ENCODE measurements around the gene SLC34A2. TPM values are rescaled to one million over a fixed set of nuclear protein-coding genes. Genes with fewer than 3 reads are reported as not detected.
"Not testable (repeated sequence)": the region's sequence is repeated elsewhere in the genome, so short reads cannot be mapped to it uniquely, and the experiment has no call there.

Gene SLC34A2
- total and polyA plus RNA-seq, 4 experiments from 2014 or later = not detected

DNA sequence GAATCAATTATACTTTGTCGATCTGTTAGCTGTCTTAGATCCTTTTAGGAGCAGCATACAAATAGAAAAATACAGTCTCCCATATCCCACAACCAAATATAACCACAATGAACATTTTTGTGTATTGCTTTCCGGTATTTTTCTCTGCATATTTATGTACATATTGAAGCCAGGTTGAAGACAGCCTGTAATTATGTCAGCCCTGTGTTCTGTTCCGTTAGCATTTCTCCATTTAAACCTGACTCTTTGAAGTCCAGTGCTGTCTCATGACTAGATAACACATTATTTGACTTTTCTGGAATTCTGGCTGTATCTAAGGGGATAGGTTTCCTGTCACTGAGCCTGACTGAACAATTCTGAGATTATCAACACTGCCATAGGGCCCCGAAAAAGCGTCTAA lies 4.0 kb upstream of the SLC34A2 start:
- CTCF ChIA-PET (ENCODE audit: partially characterized antibody) = no interaction called here
- no peaks in the 10 kb centered on the region for H3K36me3 Mint-ChIP-seq

DNA sequence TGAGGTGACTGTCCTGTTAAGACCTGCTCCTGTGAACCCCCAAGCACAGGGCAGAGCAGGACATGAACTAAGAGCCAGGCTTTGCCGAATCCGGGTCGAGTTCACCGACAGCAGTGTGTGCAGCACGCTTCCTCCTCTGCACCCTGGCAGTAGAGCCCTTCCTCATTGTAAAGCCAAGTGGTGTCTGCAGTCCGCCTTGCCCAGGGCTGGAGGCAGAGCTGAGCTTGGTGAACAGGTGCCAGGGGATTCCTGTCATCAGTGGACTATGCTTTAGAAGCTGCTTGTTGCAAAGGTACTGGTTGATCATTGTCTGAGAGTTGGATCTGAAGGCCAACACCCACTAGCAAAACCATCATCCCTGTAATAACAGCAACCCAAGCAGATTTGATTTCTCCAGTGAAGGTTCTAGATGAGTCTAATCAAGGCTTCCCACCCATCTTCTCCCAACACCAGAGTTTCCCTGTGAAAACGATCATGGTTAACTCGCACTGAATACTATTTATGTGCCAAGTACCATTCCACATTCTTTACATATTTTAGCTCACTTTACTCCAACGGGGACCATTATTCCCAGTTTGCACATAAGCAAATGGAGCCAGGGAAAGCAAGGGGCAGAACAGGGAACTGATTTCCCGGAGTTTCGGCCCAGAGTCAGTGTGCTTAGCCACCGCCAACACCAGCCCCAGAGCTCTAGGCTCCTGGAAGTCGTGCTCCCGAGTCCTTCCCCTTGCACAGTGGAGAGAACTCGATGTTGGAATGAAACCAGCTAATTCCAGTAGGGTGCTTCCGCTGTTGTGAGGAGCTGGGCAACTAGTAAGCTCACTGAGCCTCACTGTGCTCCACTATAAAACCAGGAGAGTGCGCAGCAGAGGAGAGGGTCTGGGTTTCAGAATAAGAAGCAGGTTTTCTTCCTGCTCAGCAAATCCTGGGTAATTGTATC lies 1.4 kb upstream of the SLC34A2 start:
- Mint-ChIP-seq H3K36me3 (no peaks in the 10 kb centered on the region), H3K27ac (no peak overlapping the region), H3K4me3 (no peak overlapping the region), H3K4me1 (peaks cover 2 to 15% (median 8%) of the 10 kb centered on the region in 4 donors), H3K9me3 (peaks cover 0 to 2% (median 0%) of the 10 kb centered on the region in 8 donors), H3K27me3 (peaks cover 26 to 29% of the 10 kb centered on the region in 2 donors)
- Histone ChIP-seq H3K27ac (ENCODE audit: low read depth, low read length) (no peak overlapping the region), H3K9me3 (ENCODE audit: control insufficient read depth in 1 of 2, low read length in 2 of 2) (no peaks in the 10 kb centered on the region), H3K36me3 (ENCODE audit: insufficient read depth, low read length) (no peaks in the 10 kb centered on the region), H3K4me1 (ENCODE audit: insufficient read depth, low read length) (no peaks in the 10 kb centered on the region), H3K27me3 (ENCODE audit: insufficient read depth, low read length) (peaks cover 3% of the 10 kb centered on the region), H3K4me3 (ENCODE audit: low read length in 2 of 2) (no peak overlapping the region)
- DNase-seq = no peak
- intact Hi-C loops (cut with micrococcal nuclease) = no loop called here
- POLR2A ChIA-PET (ENCODE audit: partially characterized antibody) = no interaction called here
- CTCF ChIA-PET (ENCODE audit: partially characterized antibody) = no interaction called here

More for the DNA sequence above, 4.0 kb upstream of the SLC34A2 start:
- H3K4me1 ChIP-seq (ENCODE audit: insufficient read depth, low read length) = no peaks in the 10 kb centered on the region
- intact Hi-C loops (cut with micrococcal nuclease) = no loop called here
- Mint-ChIP-seq H3K9me3 (peaks cover 0 to under 1% (median 0%) of the 10 kb centered on the region in 8 donors), H3K4me1 (peaks cover 2 to 11% (median 8%) of the 10 kb centered on the region in 4 donors), H3K4me3 (no peak overlapping the region), H3K27ac (no peak overlapping the region), H3K27me3 (peaks cover 21 to 22% of the 10 kb centered on the region in 2 donors)
- no peak overlapping the region for H3K27ac ChIP-seq (ENCODE audit: low read depth, low read length)
- no peaks in the 10 kb centered on the region for H3K9me3 ChIP-seq (ENCODE audit: control insufficient read depth in 1 of 2, low read length in 2 of 2)
- no peak for DNase-seq
- H3K4me3 ChIP-seq (ENCODE audit: low read length in 2 of 2) = no peak overlapping the region
- H3K36me3 ChIP-seq (ENCODE audit: insufficient read depth, low read length) = no peaks in the 10 kb centered on the region
- POLR2A ChIA-PET (ENCODE audit: partially characterized antibody) = no interaction called here
- H3K27me3 ChIP-seq (ENCODE audit: insufficient read depth, low read length) = peaks cover 3% of the 10 kb centered on the region

DNA sequence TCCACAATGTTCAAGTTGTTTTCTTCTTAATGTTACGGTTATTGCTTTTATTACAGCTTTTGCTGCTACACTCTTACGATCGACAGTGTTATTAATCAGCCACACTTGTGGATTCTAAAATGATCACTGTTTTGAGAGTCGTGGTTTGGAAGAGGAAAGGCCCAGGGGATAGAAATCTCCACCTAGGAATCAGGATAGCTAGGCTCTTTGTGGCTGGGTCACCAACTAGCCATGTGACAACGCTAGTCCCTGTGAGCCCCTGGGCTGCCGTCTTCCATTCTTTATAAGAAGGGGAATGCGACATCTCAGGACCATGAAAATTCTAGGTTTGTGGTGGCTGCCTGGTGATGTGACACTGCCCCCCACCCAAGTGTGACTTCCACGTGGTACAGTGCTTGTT lies 380 bp downstream of the SLC34A2 start:
- H3K4me3 ChIP-seq (ENCODE audit: low read length in 2 of 2) = no peak overlapping the region
- Mint-ChIP-seq H3K4me3 (peak overlapping the region in 3 of 8 donors; percentile 5 to 14 (median 13)), H3K27ac (no peak overlapping the region), H3K9me3 (peaks cover 0 to 2% (median 0%) of the 10 kb centered on the region in 8 donors), H3K4me1 (peaks cover 2 to 15% (median 8%) of the 10 kb centered on the region in 4 donors), H3K27me3 (peaks cover 26 to 29% of the 10 kb centered on the region in 2 donors), H3K36me3 (no peaks in the 10 kb centered on the region)
- no peak overlapping the region for H3K27ac ChIP-seq (ENCODE audit: low read depth, low read length)
- intact Hi-C loops (cut with micrococcal nuclease) = no loop called here
- H3K27me3 ChIP-seq (ENCODE audit: insufficient read depth, low read length) = peaks cover 3% of the 10 kb centered on the region
- POLR2A ChIA-PET (ENCODE audit: partially characterized antibody) = no interaction called here
- H3K9me3 ChIP-seq (ENCODE audit: control insufficient read depth in 1 of 2, low read length in 2 of 2) = no peaks in the 10 kb centered on the region
- CTCF ChIA-PET (ENCODE audit: partially characterized antibody) = no interaction called here
- no peaks in the 10 kb centered on the region for H3K36me3 ChIP-seq (ENCODE audit: insufficient read depth, low read length)
- no peak for DNase-seq
- H3K4me1 ChIP-seq (ENCODE audit: insufficient read depth, low read length) = no peaks in the 10 kb centered on the region

GRCh38 chr4:25658357-25658771 lies 2.7 kb downstream of the SLC34A2 start:
- POLR2A ChIA-PET (ENCODE audit: partially characterized antibody) = no interaction called here
- Mint-ChIP-seq H3K36me3 (no peaks in the 10 kb centered on the region), H3K27me3 (peaks cover 24 to 26% of the 10 kb centered on the region in 2 donors), H3K4me3 (no peak overlapping the region), H3K27ac (no peak overlapping the region), H3K9me3 (peaks cover 0 to 2% (median 0%) of the 10 kb centered on the region in 8 donors), H3K4me1 (peaks cover 2 to 15% (median 8%) of the 10 kb centered on the region in 4 donors)
- intact Hi-C loops (cut with micrococcal nuclease) = no loop called here
- Histone ChIP-seq H3K4me1 (ENCODE audit: insufficient read depth, low read length) (no peaks in the 10 kb centered on the region), H3K36me3 (ENCODE audit: insufficient read depth, low read length) (no peaks in the 10 kb centered on the region), H3K4me3 (ENCODE audit: low read length in 2 of 2) (no peak overlapping the region), H3K27ac (ENCODE audit: low read depth, low read length) (no peak overlapping the region), H3K27me3 (ENCODE audit: insufficient read depth, low read length) (peaks cover 3% of the 10 kb centered on the region), H3K9me3 (ENCODE audit: control insufficient read depth in 1 of 2, low read length in 2 of 2) (no peaks in the 10 kb centered on the region)
- DNase-seq = no peak
- CTCF ChIA-PET (ENCODE audit: partially characterized antibody) = no interaction called here

- Mint-ChIP-seq H3K4me3 (no peak overlapping the region), H3K4me1 (peaks cover 2 to 15% (median 8%) of the 10 kb centered on the region in 4 donors), H3K27ac (no peak overlapping the region), H3K9me3 (peaks cover 0 to 2% (median 0%) of the 10 kb centered on the region in 8 donors), H3K36me3 (no peaks in the 10 kb centered on the region), H3K27me3 (peaks cover 24 to 26% of the 10 kb centered on the region in 2 donors)
- intact Hi-C loops (cut with micrococcal nuclease) = no loop called here
- ChIA-PET POLR2A (ENCODE audit: partially characterized antibody) (no interaction called here), CTCF (ENCODE audit: partially characterized antibody) (no interaction called here)
- Histone ChIP-seq H3K4me1 (ENCODE audit: insufficient read depth, low read length) (no peaks in the 10 kb centered on the region), H3K36me3 (ENCODE audit: insufficient read depth, low read length) (no peaks in the 10 kb centered on the region), H3K4me3 (ENCODE audit: low read length in 2 of 2) (no peak overlapping the region), H3K9me3 (ENCODE audit: control insufficient read depth in 1 of 2, low read length in 2 of 2) (no peaks in the 10 kb centered on the region), H3K27ac (ENCODE audit: low read depth, low read length) (no peak overlapping the region), H3K27me3 (ENCODE audit: insufficient read depth, low read length) (peaks cover 3% of the 10 kb centered on the region)
- no peak for DNase-seq
Measured at GRCh38 chr4:25658777-25659176, 3.1 kb downstream of the SLC34A2 start.

DNA sequence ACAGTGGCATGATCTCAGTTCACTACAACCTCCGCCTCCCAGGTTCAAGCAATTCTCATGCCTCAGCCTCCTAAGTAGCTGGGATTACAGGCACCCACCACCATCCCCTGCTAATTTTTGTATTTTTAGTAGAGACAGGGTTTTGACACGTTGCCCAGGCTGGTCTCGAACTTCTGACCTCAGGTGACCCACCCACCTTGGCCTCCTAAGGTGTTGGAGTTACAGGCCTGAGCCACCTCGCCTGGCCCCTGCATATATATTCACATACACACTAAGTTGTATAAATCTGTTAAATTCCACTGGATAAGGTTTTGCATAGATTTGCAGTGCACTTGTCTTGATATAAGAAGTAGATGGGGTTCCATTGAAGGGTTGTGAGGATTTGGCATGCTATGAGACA lies 5.8 kb downstream of the SLC34A2 start:
- H3K27ac Mint-ChIP-seq = peak overlapping the region in 1 of 7 donors; percentile 24
- H3K4me1 ChIP-seq (ENCODE audit: insufficient read depth, low read length); CTCF ChIA-PET (ENCODE audit: partially characterized antibody); H3K36me3 ChIP-seq (ENCODE audit: insufficient read depth, low read length); H3K4me1 Mint-ChIP-seq; H3K4me3 Mint-ChIP-seq; DNase-seq; POLR2A ChIA-PET (ENCODE audit: partially characterized antibody); H3K36me3 Mint-ChIP-seq; H3K9me3 ChIP-seq (ENCODE audit: control insufficient read depth in 1 of 2, low read length in 2 of 2); H3K4me3 ChIP-seq (ENCODE audit: low read length in 2 of 2); H3K27ac ChIP-seq (ENCODE audit: low read depth, low read length); H3K9me3 Mint-ChIP-seq; intact Hi-C loops (cut with micrococcal nuclease); H3K27me3 ChIP-seq (ENCODE audit: insufficient read depth, low read length): not testable (repeated sequence)
- H3K27me3 Mint-ChIP-seq = peaks cover 14 to 19% of the 10 kb centered on the region in 2 donors

DNA sequence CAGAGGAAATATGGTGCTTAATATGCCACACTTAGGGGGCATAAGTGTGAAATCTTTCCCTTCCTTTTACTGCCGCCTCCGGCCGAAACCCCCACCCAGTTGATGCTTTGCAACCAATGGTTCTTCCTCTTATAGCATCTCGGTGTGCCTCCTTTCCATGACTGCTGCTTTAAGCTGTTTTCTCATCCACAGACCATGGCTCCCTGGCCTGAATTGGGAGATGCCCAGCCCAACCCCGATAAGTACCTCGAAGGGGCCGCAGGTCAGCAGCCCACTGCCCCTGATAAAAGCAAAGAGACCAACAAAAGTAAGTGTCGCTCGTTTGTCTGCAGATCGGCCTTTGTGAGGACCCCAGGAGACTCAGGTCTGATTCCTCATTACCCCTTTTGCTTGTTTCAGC lies 6.7 kb downstream of the SLC34A2 start:
- H3K4me1 ChIP-seq (ENCODE audit: insufficient read depth, low read length) = no peaks in the 10 kb centered on the region
- peaks cover 6 to 12% of the 10 kb centered on the region in 2 donors for H3K27me3 Mint-ChIP-seq
- no peaks in the 10 kb centered on the region for H3K4me1 Mint-ChIP-seq

More for the DNA sequence above, 6.7 kb downstream of the SLC34A2 start:
- no peaks in the 10 kb centered on the region for H3K9me3 ChIP-seq (ENCODE audit: control insufficient read depth in 1 of 2, low read length in 2 of 2)
- H3K27me3 ChIP-seq (ENCODE audit: insufficient read depth, low read length) = no peaks in the 10 kb centered on the region
- H3K27ac ChIP-seq (ENCODE audit: low read depth, low read length) = no peak overlapping the region
- no peak overlapping the region for H3K4me3 Mint-ChIP-seq
- H3K36me3 ChIP-seq (ENCODE audit: insufficient read depth, low read length) = no peaks in the 10 kb centered on the region
- H3K4me3 ChIP-seq (ENCODE audit: low read length in 2 of 2) = no peak overlapping the region
- DNase-seq = no peak
- intact Hi-C loops (cut with micrococcal nuclease) = no loop called here
- no peak overlapping the region for H3K27ac Mint-ChIP-seq
- no peaks in the 10 kb centered on the region for H3K36me3 Mint-ChIP-seq
- ChIA-PET POLR2A (ENCODE audit: partially characterized antibody) (no interaction called here), CTCF (ENCODE audit: partially characterized antibody) (no interaction called here)
- H3K9me3 Mint-ChIP-seq = no peaks in the 10 kb centered on the region
